ENCODE results near the gene RRP36. TPM values are rescaled to one million over a fixed set of nuclear protein-coding genes. Genes with fewer than 3 reads are reported as not detected.

RRP36 gene
- total RNA-seq, 1 donor from 2014 or later: 125 TPM

DNA sequence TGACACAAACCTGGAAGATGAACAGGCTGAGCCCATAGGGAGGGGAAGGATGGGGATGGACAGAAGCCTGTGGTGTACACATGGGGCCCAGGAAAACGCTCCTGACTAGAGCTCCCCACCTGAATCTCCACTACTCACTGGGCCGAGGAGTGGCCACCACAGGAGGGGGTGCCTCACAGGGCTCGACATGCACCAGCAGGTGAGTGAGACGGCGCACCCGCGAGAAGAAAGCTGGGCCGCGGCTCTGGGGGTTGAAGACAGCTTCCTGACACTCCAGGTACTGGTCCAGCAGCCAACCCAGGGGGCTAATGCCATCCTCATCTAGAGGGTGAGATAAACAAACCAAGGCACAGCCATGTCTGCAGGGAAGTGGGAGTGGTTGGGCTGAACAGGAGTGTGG, 21.9 kb downstream of the RRP36 start:
- Histone ChIP-seq H3K27me3 (ENCODE audit: control insufficient read depth, insufficient read depth, low read length) (no peaks in the 10 kb centered on the region), H3K36me3 (ENCODE audit: control insufficient read depth, insufficient read depth, low read length) (peaks cover 5% of the 10 kb centered on the region), H3K4me3 (ENCODE audit: low read depth, low read length) (no peak overlapping the region)
- TF ChIP-seq, protein P1, sequence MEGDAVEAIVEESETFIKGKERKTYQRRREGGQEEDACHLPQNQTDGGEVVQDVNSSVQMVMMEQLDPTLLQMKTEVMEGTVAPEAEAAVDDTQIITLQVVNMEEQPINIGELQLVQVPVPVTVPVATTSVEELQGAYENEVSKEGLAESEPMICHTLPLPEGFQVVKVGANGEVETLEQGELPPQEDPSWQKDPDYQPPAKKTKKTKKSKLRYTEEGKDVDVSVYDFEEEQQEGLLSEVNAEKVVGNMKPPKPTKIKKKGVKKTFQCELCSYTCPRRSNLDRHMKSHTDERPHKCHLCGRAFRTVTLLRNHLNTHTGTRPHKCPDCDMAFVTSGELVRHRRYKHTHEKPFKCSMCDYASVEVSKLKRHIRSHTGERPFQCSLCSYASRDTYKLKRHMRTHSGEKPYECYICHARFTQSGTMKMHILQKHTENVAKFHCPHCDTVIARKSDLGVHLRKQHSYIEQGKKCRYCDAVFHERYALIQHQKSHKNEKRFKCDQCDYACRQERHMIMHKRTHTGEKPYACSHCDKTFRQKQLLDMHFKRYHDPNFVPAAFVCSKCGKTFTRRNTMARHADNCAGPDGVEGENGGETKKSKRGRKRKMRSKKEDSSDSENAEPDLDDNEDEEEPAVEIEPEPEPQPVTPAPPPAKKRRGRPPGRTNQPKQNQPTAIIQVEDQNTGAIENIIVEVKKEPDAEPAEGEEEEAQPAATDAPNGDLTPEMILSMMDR (IDR thresholded peaks at IDR 0.05; ENCODE audit: insufficient read depth, low read length, poor library complexity, severe bottlenecking): no peak
- DNase-seq (ENCODE audit: low read depth): no peak

DNA sequence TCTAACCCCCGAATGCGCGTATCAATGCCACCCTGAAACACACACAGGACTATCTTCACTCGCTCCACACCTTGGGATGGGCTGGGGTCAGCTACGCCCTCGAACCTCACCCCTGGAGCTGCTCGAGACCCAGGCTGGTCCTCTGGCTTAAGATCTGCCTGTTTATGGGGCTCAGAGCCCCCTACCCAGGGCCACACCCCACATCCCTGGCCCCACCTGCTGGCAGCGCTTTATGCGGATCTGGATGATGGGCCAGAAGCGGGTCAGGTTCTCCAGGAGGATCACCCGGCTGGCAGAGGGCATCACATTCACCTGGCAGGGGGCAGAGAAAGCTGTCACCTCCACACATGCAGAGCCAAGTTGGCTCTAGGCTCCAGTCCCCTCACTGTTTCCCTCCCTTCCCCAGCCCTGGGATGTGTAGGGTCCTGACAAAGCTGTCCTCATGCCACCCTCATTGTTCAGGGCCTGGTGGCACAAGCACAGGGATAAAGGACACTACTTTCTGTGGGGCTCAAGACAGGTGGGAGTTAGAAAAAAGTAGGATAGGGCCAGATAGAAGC, 24.0 kb downstream of the RRP36 start:
- Histone ChIP-seq H3K4me3 (ENCODE audit: low read depth, low read length) (no peak overlapping the region), H3K27me3 (ENCODE audit: control insufficient read depth, insufficient read depth, low read length) (no peaks in the 10 kb centered on the region), H3K36me3 (ENCODE audit: control insufficient read depth, insufficient read depth, low read length) (peaks cover 4% of the 10 kb centered on the region)
- no peak for DNase-seq (ENCODE audit: low read depth)
- TF ChIP-seq, protein P1 (IDR thresholded peaks at IDR 0.05; ENCODE audit: insufficient read depth, low read length, poor library complexity, severe bottlenecking): no peak

DNA sequence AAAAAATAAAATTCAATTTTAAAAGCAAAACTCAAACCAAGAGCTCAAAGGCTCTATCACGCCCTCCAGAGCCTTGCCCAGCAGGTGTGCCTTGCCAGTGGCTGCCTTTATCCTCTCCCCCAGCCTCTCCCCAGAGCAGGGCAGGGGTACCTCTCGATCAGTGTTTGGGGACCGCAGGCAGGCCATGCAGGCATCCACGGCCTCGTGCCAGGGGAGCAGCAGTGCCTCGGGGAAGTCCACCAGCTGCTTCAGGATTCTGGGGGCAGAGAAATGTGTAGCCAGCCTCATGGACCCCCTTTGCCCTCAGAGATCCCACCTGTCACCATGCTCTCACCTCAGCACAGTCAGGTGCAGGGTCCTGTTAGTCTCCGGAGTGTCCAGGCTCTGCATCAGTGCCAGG, 26.6 kb downstream of the RRP36 start:
- TF ChIP-seq, protein P1 (IDR thresholded peaks at IDR 0.05; ENCODE audit: insufficient read depth, low read length, poor library complexity, severe bottlenecking): no peak
- Histone ChIP-seq H3K27me3 (ENCODE audit: control insufficient read depth, insufficient read depth, low read length) (no peaks in the 10 kb centered on the region), H3K36me3 (ENCODE audit: control insufficient read depth, insufficient read depth, low read length) (peaks cover 4% of the 10 kb centered on the region), H3K4me3 (ENCODE audit: low read depth, low read length) (no peak overlapping the region)
- no peak for DNase-seq (ENCODE audit: low read depth)

DNA sequence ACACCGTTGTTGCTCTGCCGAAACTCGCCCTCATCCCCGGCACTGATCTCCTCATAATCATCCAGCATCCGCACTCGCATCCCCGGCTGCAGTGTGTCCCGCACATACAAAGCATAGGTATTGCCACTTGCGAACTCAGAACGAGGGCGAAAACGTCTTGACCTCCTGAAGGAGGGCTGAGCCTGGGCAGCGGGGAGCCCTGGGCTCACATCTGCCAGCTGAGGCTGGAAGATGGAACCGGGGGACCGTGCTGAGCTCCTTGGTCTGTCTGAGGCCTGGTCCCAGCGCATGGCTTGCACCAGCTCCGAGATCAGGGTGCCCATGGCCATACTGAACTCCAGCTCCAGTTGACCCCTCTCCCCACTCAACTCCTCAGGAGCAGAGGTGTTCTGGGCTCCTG, 29.6 kb downstream of the RRP36 start:
- no peak overlapping the region for H3K4me3 ChIP-seq (ENCODE audit: low read depth, low read length)
- no peak for DNase-seq (ENCODE audit: low read depth)
- H3K36me3 ChIP-seq (ENCODE audit: control insufficient read depth, insufficient read depth, low read length): peaks cover 4% of the 10 kb centered on the region
- TF ChIP-seq, protein P1 (IDR thresholded peaks at IDR 0.05; ENCODE audit: insufficient read depth, low read length, poor library complexity, severe bottlenecking): no peak
- H3K27me3 ChIP-seq (ENCODE audit: control insufficient read depth, insufficient read depth, low read length): no peaks in the 10 kb centered on the region

DNA sequence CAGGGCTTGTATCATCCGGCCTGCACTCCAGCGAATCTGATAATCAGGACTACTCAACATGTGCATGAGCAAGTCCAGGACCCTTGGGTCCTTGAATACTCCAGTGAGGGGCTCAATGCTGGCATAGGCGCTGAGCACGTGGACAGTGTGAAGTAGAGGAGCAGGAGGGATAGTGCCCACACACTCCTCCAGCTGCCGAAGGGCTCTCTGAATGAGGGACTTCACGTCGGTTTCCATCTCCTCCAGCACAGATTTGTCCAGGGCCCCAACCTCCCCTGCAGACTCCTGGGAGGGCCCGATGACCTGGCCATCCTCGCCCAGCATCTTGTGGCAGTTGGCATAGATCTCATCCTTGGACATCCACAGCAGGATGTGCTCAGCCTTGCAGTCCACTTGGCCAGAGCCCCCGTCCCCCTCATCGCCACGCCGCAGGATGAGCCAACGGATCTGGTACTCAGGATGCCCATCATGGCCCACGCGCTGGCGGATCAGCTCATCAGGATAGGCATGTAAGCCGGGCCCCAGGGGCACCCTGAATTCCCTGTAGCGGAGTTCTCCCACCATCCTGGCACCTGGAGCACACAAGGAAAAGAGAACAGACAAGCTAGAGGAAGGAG, 30.9 kb downstream of the RRP36 start:
- Histone ChIP-seq H3K36me3 (ENCODE audit: control insufficient read depth, insufficient read depth, low read length) (peaks cover 4% of the 10 kb centered on the region), H3K4me3 (ENCODE audit: low read depth, low read length) (peak overlapping the region; percentile 62), H3K27me3 (ENCODE audit: control insufficient read depth, insufficient read depth, low read length) (no peaks in the 10 kb centered on the region)
- TF ChIP-seq, protein P1 (IDR thresholded peaks at IDR 0.05; ENCODE audit: insufficient read depth, low read length, poor library complexity, severe bottlenecking): no peak
- no peak for DNase-seq (ENCODE audit: low read depth)
